ENCODE measurements around the gene LTBP1.

The LTBP1 gene

GRCh38 chr2:33266467-33266866, 319.7 kb downstream of the LTBP1 start:
- DNase-seq (ENCODE audit: low read depth, low spot score) = no peak

GRCh38 chr2:33267043-33267442, 320.3 kb downstream of the LTBP1 start:
- no peak for DNase-seq (ENCODE audit: low read depth, low spot score)

GRCh38 chr2:33267756-33268155, 321.0 kb downstream of the LTBP1 start:
- DNase-seq (ENCODE audit: low read depth, low spot score) = no peak

- DNase-seq (ENCODE audit: low read depth, low spot score) = no peak
Observed at GRCh38 chr2:33268246-33268831, 321.6 kb downstream of the LTBP1 start.

GRCh38 chr2:33272001-33272400, 325.2 kb downstream of the LTBP1 start:
- DNase-seq (ENCODE audit: low read depth, low spot score) = no peak

GRCh38 chr2:33273479-33273878, 326.7 kb downstream of the LTBP1 start:
- DNase-seq (ENCODE audit: low read depth, low spot score) = no peak

GRCh38 chr2:33274524-33274923, 327.8 kb downstream of the LTBP1 start:
- DNase-seq (ENCODE audit: low read depth, low spot score) = no peak

- DNase-seq (ENCODE audit: low read depth, low spot score) = no peak
Observed at GRCh38 chr2:33275689-33276444, 329.1 kb downstream of the LTBP1 start.

GRCh38 chr2:33277002-33277426, 330.3 kb downstream of the LTBP1 start:
- DNase-seq (ENCODE audit: low read depth, low spot score) = no peak

GRCh38 chr2:33278245-33278943, 331.6 kb downstream of the LTBP1 start:
- no peak for DNase-seq (ENCODE audit: low read depth, low spot score)

- no peak for DNase-seq (ENCODE audit: low read depth, low spot score)
Observed at GRCh38 chr2:33284287-33284686, 337.5 kb downstream of the LTBP1 start.

- no peak for DNase-seq (ENCODE audit: low read depth, low spot score)
Observed at GRCh38 chr2:33287507-33288005, 340.8 kb downstream of the LTBP1 start.

GRCh38 chr2:33288011-33288410, 341.3 kb downstream of the LTBP1 start:
- DNase-seq (ENCODE audit: low read depth, low spot score) = no peak

- DNase-seq (ENCODE audit: low read depth, low spot score) = no peak
Observed at GRCh38 chr2:33289961-33290360, 343.2 kb downstream of the LTBP1 start.

- DNase-seq (ENCODE audit: low read depth, low spot score) = no peak
Observed at GRCh38 chr2:33291278-33292013, 344.7 kb downstream of the LTBP1 start.

GRCh38 chr2:33292063-33292462, 345.3 kb downstream of the LTBP1 start:
- DNase-seq (ENCODE audit: low read depth, low spot score) = no peak

- DNase-seq (ENCODE audit: low read depth, low spot score) = no peak
Observed at GRCh38 chr2:33292981-33293595, 346.3 kb downstream of the LTBP1 start.

- no peak for DNase-seq (ENCODE audit: low read depth, low spot score)
Observed at GRCh38 chr2:33298233-33298632, 351.5 kb downstream of the LTBP1 start.

- DNase-seq (ENCODE audit: low read depth, low spot score) = no peak
Observed at GRCh38 chr2:33301355-33301754, 354.6 kb downstream of the LTBP1 start.

- DNase-seq (ENCODE audit: low read depth, low spot score) = no peak
Observed at GRCh38 chr2:33302348-33302747, 355.6 kb downstream of the LTBP1 start.
